Fibroblast of villous mesenchyme (primary cell): Measurements from ENCODE around the gene INTS1. TPM values are rescaled to one million over a fixed set of nuclear protein-coding genes. Genes with fewer than 3 reads are reported as not detected.
A peak's percentile ranks its signal among the peaks of the same experiment; 100 is the strongest.
"Not testable (repeated sequence)": the region's sequence is repeated elsewhere in the genome, so short reads cannot be mapped to it uniquely, and the experiment has no call there.

Experiments
- DNase-seq: peaks from one replicate; pipeline ENCODE4 v3.0.0-alpha.2; 2010; ENCODE audit warnings: low read depth
- H3K4me3 ChIP-seq: 2 replicates; pipeline ENCODE4 v1.5.1; 2011; ENCODE audit warnings: low read depth, mild to moderate bottlenecking, low read length
- CTCF ChIP-seq: IDR thresholded peaks from 2 replicates; pipeline ENCODE4 v1.5.1; 2012; ENCODE audit warnings: low read depth, mild to moderate bottlenecking, low read length; ENCODE audit not compliant: insufficient read depth
- total RNA-seq: library from RNA; depleted of rRNA; stranded (reverse); fragments of >200 nt; gene quantifications from 2 replicates; pipeline ENCODE4 v1.2.3, GENCODE V29; 2012

Gene INTS1
- total RNA-seq, 1 donor, result 45.3 TPM

- no peak overlapping the region for H3K4me3 ChIP-seq
- DNase-seq, result peak; percentile 92
- TF ChIP-seq CTCF, result no peak
Measured at GRCh38 chr7:1520539-1521234, 16.5 kb upstream of the INTS1 start.

- H3K4me3 ChIP-seq, DNase-seq: not testable (repeated sequence)
Measured at GRCh38 chr7:1519322-1519922, 15.2 kb upstream of the INTS1 start.

GRCh38 chr7:1516586-1517251, 12.5 kb upstream of the INTS1 start:
- DNase-seq, result no peak
- no peak overlapping the region for H3K4me3 ChIP-seq
- TF ChIP-seq CTCF, result no peak

- not testable (repeated sequence) for H3K4me3 ChIP-seq, DNase-seq
Measured at GRCh38 chr7:1515509-1515967, 11.3 kb upstream of the INTS1 start.

- DNase-seq, result no peak
- no peak overlapping the region for H3K4me3 ChIP-seq
- no peak for TF ChIP-seq CTCF
Measured at GRCh38 chr7:1514995-1515401, 10.8 kb upstream of the INTS1 start.

GRCh38 chr7:1514407-1514806, 10.2 kb upstream of the INTS1 start:
- no peak for TF ChIP-seq CTCF
- DNase-seq, result no peak
- H3K4me3 ChIP-seq, result no peak overlapping the region

- no peak for TF ChIP-seq CTCF
- DNase-seq, result peak; percentile 43
- H3K4me3 ChIP-seq, result no peak overlapping the region
Measured at GRCh38 chr7:1513657-1514095, 9.5 kb upstream of the INTS1 start.
